Cardiac muscle cell (in vitro differentiated cells and primary cell): ENCODE results near the gene LPAR3. TPM values are rescaled to one million over a fixed set of nuclear protein-coding genes. Genes with fewer than 3 reads are reported as not detected.
A peak's percentile ranks its signal among the peaks of the same experiment; 100 is the strongest.

Source experiments
- DNase-seq, 2 donors: peaks; one replicate each; pipeline versions ENCODE4 v3.0.0 to v3.0.0-alpha.2; 2010 to 2017; ENCODE audit warnings: low read depth in 1 of 2, low spot score in 1 of 2
- H3K27ac ChIP-seq: fragments of 200-600 bp; sonication (generic); 2 replicates; pipeline ENCODE4 v1.5.1; 2016
- H3K27me3 ChIP-seq: fragments of 200-600 bp; sonication (generic); 2 replicates; pipeline ENCODE4 v1.6.0; 2016; ENCODE audit warnings: control low read depth
- H3K36me3 ChIP-seq: fragments of 200-600 bp; sonication (generic); 2 replicates; pipeline ENCODE4 v1.5.1; 2016; ENCODE audit warnings: control low read depth
- H3K4me1 ChIP-seq: fragments of 200-600 bp; sonication (generic); 2 replicates; pipeline ENCODE4 v1.8.1; 2017; ENCODE audit warnings: low read depth, mild to moderate bottlenecking, mixed run types
- H3K4me3 ChIP-seq: fragments of 200-600 bp; sonication (generic); 2 replicates; pipeline ENCODE4 v1.5.1; 2016; ENCODE audit warnings: mild to moderate bottlenecking
- H3K9me3 ChIP-seq: fragments of 200-600 bp; sonication (generic); 2 replicates; pipeline ENCODE4 v1.5.1; 2017; ENCODE audit warnings: low read depth, mild to moderate bottlenecking, control low read depth
- CTCF ChIP-seq: IDR thresholded peaks from 2 replicates; pipeline ENCODE4 v1.5.1; 2012; ENCODE audit warnings: low read depth, mild to moderate bottlenecking, low read length
- polyA plus RNA-seq: library from polyadenylated mRNA; unstranded; fragments of >200 nt; fragmentation: Nextera tagmentation; extraction: Ambion mirVana; gene quantifications from 2 replicates; pipeline ENCODE4 v1.2.1, GENCODE V29; 2016
- total RNA-seq: library from RNA; depleted of rRNA; stranded (reverse); fragments of >200 nt; gene quantifications from 2 replicates; pipeline ENCODE4 v1.2.3, GENCODE V29; 2016

LPAR3 gene
- total and polyA plus RNA-seq, 2 experiments from 2014 or later: 5.1 to 11.1 TPM

GRCh38 chr1:84774669-84775534, 118.1 kb downstream of the LPAR3 start:
- Histone ChIP-seq H3K4me1 (peaks cover 6% of the 10 kb centered on the region), H3K36me3 (no peaks in the 10 kb centered on the region), H3K27me3 (no peaks in the 10 kb centered on the region), H3K27ac (no peak overlapping the region), H3K4me3 (no peak overlapping the region), H3K9me3 (no peaks in the 10 kb centered on the region)
- no peak for TF ChIP-seq CTCF
- no peak for DNase-seq

- Histone ChIP-seq H3K9me3 (no peaks in the 10 kb centered on the region), H3K27me3 (no peaks in the 10 kb centered on the region), H3K36me3 (no peaks in the 10 kb centered on the region), H3K4me3 (no peak overlapping the region), H3K27ac (no peak overlapping the region), H3K4me1 (peaks cover 6% of the 10 kb centered on the region)
- DNase-seq: peak in 1 of 2 donors; percentile 32
- TF ChIP-seq CTCF: no peak
Observed at GRCh38 chr1:84773933-84774497, 119.0 kb downstream of the LPAR3 start.

GRCh38 chr1:84773195-84773594, 119.8 kb downstream of the LPAR3 start:
- TF ChIP-seq CTCF: no peak
- DNase-seq: no peak
- Histone ChIP-seq H3K4me3 (no peak overlapping the region), H3K9me3 (no peaks in the 10 kb centered on the region), H3K36me3 (no peaks in the 10 kb centered on the region), H3K27ac (no peak overlapping the region), H3K27me3 (no peaks in the 10 kb centered on the region), H3K4me1 (peaks cover 6% of the 10 kb centered on the region)

GRCh38 chr1:84772428-84772943, 120.5 kb downstream of the LPAR3 start:
- peak; percentile 87 to 90 for DNase-seq

GRCh38 chr1:84771895-84772294, 121.1 kb downstream of the LPAR3 start:
- no peaks in the 10 kb centered on the region for H3K27me3 ChIP-seq
- DNase-seq: no peak

More at GRCh38 chr1:84772428-84772943, 120.5 kb downstream of the LPAR3 start:
- no peaks in the 10 kb centered on the region for H3K9me3 ChIP-seq
- no peaks in the 10 kb centered on the region for H3K36me3 ChIP-seq
- no peaks in the 10 kb centered on the region for H3K27me3 ChIP-seq
- TF ChIP-seq CTCF: peak; percentile 91
- no peak overlapping the region for H3K27ac ChIP-seq
- H3K4me3 ChIP-seq: no peak overlapping the region
- H3K4me1 ChIP-seq: peaks cover 6% of the 10 kb centered on the region

More at GRCh38 chr1:84771895-84772294, 121.1 kb downstream of the LPAR3 start:
- peaks cover 6% of the 10 kb centered on the region for H3K4me1 ChIP-seq
- H3K9me3 ChIP-seq: no peaks in the 10 kb centered on the region
- H3K36me3 ChIP-seq: no peaks in the 10 kb centered on the region
- no peak for TF ChIP-seq CTCF
- no peak overlapping the region for H3K27ac ChIP-seq
- no peak overlapping the region for H3K4me3 ChIP-seq
